GM21381 (cell line): ENCODE data around the gene MARCKS.

Experiments
- ATAC-seq: cut with Tn5 transposase; IDR thresholded peaks from one replicate; pipeline ENCODE4 v1.9.1; 2021; ENCODE audit warnings: mild to moderate bottlenecking, moderate library complexity; ENCODE audit not compliant: unreplicated experiment

The MARCKS gene

DNA sequence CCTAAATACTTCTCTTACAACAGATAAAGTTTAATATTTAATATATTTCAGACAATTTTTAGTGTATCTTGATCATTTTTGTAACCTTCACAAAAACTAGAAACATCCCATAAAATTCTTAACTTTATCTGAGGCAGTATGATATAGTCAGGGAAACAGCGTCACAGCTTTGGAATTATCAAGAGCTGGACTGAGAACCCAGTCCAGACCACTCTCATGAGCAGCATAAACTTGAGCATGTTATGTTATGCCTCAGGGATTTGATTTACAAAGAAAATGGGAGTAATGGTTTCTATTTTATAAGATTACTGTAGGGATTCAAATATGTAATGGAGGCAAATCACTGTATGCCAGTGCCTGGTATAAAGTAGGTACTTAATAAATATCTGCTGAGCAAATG is 8.3 kb upstream of the MARCKS start:
- ATAC-seq = no peak

DNA sequence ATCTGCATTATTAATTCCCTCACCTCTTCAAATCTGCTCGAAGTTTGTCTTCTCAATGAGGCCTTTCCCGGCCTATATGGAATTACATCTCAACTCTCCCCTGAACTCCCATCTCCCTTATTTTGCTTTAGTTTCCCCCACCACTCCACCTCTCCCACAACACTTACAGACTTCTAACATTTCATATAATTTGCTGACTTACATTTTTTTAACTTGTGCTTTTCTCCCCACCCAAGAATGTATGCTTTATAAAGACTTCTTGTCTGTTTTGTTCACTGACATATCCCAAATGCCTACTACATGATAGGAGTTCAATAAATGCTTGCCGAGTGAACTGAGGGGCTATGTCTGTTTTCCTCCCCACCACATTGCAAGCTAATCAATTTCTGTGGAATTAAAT is 3.9 kb upstream of the MARCKS start:
- ATAC-seq = no peak

DNA sequence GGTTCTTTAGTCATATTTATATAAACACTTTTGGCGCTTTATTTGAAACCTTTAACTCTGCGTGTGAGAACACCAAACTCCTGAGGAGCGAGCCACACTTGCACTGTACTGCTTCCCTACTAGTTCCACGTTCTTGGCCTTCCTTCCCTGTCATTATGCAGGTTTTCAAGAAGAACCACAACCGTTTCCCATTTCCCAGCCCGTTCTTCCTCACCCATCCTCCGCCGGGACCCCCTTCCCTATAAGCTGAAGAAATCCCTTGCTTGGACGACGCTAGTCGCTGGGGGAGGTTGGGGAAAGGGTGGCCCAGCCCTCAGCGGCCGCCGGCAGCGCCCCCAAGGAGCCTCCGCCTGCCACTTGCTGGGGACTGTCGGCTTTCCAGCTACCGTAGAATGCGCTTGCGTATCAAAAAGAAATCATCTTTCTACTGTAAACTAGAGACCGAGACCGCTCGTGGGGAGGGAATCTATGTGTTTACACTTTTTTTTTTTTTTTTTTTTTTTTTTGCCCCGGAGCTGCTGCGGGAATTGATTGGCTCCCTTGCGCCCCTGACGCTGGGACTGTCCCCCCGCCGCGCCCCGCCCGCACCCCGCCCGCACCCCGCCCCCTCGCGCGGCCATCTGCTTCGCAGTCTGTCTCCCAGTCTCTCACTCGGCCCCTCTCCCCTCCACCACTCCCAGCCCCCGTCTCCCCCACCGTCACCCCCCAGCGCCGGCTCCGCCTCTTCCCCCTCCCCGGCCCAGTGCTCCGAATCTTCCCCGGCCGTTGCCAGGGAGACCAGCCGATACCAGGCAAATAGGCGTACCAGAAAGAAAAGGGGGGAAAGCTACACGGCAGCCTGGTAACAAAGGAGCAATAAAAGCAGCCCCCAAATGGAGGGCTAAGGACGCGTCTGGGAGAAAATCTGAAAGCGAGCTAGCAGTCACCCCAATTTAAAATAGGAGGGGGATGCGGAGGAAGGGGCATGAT is 2.3 kb upstream of the MARCKS start:
- no peak for ATAC-seq

DNA sequence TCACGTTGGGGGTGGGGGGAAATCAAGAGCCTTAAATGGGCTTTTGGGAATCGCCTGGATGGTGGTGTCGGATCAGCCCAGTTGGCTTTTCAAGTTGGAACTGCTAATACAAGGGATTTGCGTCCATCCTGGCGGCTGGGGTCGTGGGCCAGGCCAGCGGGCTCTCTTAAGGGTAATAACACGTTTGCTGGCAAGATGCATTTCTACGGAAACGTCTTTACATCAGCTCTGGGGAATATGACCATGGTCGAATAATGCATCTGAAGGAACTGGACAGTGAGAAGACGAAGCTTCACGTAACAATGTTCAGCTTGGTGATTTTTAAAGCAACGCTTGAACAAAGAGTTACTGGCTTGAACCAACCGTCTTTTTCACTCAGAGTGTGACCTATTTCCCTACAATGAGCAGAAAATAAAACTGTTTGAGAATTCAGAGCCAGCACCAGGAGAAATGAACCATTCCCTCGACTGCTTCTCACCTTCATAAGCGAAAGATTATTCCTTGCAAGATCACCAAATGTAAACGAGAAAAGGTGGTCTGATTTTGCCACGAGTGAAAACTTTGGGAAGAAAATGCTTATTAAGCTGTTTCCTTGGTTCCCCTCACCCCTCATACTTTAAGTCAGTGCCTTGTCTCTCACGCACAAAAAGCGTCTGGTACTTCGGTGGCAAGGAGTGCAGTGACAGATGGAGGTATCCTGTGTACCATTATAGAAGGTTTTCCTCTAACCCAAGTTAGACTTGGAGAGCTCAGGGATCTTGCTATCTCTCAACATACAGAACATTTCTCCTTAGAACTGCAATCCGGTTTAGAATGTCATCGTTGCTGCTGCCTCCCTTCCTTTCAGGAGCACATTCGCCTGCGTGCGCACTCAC is 1.4 kb upstream of the MARCKS start:
- no peak for ATAC-seq

DNA sequence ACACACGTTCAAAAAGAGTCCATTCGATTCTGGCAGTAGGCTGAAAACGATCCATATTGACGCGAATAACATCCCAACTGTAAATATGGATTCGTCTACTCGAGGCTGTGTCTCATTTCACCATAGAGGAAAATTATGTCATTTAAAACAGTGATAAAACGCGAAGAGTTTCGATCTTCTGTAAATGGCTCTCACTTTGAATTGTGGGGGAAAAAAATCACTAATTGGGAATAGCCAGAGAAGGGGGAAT is 845 bp upstream of the MARCKS start:
- ATAC-seq = no peak

DNA sequence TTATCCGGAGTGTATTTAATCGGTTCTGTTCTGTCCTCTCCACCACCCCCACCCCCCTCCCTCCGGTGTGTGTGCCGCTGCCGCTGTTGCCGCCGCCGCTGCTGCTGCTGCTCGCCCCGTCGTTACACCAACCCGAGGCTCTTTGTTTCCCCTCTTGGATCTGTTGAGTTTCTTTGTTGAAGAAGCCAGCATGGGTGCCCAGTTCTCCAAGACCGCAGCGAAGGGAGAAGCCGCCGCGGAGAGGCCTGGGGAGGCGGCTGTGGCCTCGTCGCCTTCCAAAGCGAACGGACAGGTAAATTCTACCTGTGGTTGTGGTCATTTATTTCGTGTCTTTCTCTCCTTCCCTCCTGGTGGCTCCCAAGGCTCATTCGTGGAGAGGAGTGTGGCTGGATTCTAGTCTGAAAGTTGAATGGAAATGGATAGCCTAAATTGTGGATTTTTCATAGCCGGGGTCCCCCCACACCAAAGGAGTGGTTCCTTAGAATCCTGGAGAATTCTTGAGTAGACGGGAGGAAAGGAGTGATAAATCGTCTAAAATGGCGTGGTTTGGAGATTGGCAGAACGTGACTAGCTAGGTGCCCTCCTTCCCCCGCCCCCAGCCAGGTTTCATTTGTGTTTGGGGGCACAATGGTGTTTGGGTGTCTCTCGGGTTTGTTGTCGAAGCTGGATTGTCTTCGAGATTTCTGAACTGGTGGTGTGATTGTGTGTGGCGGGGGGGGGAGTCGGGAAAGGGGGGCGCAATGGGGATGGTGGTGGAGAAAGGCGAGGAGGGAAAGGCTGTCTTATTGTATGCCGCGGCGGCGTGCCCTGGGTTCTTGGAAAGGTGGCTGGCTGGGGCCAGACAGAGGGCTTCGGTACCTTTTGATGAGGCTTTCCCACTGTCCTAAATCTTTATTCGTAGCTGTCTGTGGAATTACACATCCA is 673 bp downstream of the MARCKS start:
- no peak for ATAC-seq

DNA sequence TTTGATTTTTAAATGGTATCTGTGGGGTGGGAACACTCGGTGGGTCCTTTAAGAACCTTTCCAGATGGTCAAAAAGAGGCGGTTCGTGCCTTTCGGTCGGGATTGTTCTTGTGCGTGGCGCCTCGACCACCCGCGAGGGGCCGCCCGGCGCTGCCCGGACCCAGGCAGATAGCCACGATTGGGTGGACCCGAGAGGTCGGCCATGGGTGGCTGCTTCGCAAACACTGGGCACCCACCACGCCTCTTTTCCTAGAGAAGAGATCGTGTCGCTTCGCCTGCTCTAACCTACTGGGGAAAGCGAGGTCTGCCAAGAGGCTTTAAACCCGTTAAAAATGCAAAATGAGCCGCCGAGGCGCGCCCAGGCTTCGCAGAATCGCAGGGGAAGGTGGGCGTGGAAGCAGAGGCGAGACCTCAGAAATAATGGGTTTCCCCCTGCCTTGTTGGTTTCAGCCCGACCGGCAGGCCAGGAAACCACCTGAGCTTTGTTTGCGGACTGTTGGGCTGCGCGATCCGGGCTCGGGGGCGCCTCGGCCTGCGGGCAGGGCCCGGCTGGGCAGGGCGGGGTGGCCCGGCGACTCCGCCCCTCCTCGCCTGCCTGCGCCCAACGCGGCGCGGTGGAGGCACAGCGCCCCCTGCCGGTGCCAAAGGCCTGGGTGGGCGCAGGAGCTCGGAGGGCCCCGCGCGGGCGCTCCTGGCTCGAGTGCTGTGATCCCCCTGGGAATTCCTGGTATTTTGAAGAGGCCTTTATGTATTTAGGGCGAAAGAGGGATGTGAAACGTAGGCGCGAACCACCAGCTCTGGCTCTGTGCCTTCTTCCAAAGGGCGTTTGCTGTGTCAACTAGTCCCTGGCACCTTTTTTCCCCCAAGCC is 1.6 kb downstream of the MARCKS start:
- ATAC-seq = peak; percentile 82

DNA sequence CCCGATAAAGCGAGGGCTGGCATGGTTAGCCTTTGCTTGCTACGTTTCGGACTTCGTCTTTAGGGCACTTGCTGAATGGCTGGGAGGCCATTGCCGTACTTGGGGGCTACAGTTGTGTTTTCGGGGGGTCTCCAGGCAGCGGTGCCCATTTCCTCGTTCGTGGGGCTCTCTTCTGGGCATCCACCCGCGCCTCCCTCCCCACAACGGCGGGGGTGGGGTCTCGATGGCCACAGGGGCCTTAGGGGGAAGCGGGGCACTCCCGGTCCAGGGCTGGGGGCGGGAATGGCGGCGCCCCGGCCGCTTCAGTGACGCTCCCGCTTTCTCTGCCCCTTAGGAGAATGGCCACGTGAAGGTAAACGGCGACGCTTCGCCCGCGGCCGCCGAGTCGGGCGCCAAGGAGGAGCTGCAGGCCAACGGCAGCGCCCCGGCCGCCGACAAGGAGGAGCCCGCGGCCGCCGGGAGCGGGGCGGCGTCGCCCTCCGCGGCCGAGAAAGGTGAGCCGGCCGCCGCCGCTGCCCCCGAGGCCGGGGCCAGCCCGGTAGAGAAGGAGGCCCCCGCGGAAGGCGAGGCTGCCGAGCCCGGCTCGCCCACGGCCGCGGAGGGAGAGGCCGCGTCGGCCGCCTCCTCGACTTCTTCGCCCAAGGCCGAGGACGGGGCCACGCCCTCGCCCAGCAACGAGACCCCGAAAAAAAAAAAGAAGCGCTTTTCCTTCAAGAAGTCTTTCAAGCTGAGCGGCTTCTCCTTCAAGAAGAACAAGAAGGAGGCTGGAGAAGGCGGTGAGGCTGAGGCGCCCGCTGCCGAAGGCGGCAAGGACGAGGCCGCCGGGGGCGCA is 2.4 kb downstream of the MARCKS start:
- no peak for ATAC-seq

DNA sequence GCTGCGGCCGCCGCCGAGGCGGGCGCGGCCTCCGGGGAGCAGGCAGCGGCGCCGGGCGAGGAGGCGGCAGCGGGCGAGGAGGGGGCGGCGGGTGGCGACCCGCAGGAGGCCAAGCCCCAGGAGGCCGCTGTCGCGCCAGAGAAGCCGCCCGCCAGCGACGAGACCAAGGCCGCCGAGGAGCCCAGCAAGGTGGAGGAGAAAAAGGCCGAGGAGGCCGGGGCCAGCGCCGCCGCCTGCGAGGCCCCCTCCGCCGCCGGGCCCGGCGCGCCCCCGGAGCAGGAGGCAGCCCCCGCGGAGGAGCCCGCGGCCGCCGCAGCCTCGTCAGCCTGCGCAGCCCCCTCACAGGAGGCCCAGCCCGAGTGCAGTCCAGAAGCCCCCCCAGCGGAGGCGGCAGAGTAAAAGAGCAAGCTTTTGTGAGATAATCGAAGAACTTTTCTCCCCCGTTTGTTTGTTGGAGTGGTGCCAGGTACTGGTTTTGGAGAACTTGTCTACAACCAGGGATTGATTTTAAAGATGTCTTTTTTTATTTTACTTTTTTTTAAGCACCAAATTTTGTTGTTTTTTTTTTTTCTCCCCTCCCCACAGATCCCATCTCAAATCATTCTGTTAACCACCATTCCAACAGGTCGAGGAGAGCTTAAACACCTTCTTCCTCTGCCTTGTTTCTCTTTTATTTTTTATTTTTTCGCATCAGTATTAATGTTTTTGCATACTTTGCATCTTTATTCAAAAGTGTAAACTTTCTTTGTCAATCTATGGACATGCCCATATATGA is 3.2 kb downstream of the MARCKS start:
- no peak for ATAC-seq

DNA sequence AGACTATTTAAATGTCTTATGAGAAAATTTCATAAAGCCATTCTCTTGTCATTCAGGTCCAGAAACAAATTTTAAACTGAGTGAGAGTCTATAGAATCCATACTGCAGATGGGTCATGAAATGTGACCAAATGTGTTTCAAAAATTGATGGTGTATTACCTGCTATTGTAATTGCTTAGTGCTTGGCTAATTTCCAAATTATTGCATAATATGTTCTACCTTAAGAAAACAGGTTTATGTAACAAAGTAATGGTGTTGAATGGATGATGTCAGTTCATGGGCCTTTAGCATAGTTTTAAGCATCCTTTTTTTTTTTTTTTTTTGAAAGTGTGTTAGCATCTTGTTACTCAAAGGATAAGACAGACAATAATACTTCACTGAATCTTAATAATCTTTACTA is 5.0 kb downstream of the MARCKS start:
- ATAC-seq = no peak

DNA sequence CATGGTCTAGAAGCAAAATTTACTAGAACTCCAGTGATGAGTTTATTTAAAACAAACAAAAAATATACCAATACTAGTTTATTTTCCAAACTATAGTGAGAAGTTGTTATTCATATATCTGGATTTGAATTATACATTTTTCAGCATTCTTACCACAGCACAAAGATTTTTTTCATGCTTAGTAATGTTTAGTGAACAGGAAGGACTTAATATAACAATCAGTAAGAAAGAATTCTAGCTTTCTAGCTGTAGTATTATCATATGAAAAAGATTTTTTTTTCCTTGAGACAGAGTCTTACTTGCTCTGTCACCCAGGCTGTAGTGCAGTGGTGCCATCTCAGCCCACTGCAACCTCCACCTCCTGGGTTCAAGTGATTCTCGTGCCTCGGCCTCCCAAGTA is 13.8 kb downstream of the MARCKS start:
- ATAC-seq = no peak

DNA sequence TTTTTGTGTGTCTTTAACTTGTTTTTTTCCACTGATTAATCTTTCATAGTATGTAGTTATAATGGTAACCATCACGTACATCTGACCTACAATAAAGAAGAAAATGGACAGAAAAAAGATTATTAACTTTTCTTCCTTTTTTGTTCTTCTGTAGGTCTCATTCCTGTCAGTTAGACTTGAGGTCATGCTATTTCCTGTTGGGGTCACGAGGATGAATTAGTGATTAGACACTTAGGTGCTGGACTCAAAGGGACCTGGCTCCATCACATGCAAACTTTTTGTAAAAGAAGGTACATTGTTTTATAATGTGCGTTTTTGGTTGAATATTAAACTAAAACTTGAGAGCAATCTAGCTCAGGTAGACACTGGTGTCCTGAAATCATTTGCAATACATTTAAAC is 14.8 kb downstream of the MARCKS start:
- no peak for ATAC-seq

DNA sequence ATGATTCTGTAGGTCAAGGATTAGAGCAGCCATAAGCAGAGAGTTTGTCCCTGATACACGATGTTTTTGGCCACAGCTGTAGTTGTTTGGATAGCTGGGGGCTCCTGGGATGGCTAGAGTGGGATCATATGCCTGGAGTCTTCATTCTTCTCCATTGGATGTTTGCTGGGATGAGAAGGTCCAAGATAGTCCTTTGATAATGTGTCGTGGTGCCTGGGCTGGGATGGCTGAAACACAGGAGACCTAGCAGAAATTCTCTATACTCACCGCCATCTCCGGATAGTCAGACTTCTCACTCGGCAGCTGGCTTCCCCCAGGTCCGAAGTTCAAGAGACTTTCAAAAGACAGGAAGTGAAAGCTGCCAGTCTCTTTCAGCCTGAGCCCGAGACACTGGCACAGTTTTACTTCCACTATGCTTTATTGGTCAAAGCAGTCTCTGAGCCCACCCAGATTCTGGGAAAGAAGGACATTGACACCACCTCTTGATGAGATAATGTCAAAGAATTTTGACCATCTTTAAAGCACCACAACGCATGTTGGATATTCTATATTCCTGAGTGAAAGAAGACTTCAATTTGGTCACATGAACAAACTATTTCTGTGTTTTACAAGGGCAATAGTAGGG is 16.0 kb downstream of the MARCKS start:
- ATAC-seq = peak; percentile 96

DNA sequence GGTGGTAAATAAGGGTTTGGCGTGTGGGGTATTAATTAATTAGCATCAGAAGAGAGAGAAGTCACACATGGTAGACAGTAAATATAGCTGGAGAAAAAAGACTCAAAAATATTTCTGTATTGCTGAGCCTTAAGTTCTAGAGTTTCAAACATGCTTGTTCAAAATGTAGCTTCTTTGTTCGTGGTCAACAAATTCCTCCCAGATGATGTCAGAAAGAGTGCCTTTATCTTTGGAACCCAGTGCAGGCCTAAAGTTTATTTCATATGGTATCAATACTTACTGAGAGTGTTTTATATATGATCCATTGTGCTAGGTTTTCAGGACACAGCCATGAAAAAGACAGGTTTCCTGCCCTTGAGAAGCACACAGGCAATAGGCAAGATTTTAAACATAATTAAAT is 18.3 kb downstream of the MARCKS start:
- no peak for ATAC-seq

DNA sequence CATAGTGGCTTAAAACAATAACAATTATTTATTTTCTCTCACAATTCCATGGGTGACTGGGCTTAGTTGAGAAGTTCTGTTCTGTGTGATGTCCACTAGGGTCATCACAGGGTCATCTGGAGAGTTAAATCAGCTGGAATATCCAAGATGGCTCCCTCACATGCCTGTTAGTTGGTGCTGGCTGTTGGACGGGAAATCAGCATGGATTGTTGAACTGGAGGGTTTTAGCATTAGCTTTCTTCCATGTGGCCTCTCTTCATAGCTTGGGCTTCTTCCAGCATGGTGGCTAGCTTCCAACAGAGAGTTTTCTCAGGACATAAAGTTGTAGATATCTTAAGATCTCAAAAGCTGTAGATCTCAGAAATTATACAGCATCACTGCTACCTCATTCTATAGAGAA is 19.6 kb downstream of the MARCKS start:
- no peak for ATAC-seq

DNA sequence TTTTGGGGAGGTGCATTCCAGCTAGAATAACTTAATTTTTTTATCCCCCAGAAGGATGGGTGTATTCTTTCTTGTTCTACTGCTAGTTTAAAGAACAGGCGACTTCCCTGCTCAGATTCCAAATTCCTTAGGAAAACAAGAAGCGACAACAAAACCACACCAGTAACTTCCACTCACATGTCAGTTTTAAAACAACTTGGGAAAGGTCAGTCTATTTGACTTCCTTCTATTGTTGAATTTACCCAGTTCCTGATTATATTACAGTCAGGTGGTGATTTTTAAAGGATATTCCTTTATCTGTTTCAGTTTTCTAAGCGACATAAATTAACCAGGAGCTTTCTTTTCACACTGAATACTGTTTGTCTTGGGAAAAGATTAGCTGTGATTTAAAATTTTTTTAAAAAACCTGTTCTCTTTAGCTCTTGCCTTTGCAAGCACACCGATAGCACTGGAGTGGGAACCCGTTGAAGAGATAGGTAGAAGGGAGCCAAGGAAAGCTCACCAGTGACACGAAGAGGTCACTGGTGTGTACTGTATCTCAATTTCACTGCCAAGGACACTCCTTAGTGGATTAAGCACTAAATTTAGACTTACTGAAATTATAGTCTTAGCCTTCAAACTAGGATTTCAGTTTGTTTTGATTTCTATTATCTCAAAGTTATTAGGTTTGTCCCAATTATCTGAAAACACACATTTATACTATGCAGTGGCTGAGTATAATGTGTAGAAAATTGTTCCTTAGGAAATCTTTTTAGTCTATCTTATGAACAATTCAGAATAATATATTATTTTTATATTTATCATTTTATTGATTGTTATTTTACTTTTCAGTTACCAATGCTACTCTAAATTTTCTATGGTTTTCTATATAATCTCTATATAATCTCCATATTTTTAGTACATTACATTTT is 22.3 kb downstream of the MARCKS start:
- ATAC-seq = peak; percentile 99

DNA sequence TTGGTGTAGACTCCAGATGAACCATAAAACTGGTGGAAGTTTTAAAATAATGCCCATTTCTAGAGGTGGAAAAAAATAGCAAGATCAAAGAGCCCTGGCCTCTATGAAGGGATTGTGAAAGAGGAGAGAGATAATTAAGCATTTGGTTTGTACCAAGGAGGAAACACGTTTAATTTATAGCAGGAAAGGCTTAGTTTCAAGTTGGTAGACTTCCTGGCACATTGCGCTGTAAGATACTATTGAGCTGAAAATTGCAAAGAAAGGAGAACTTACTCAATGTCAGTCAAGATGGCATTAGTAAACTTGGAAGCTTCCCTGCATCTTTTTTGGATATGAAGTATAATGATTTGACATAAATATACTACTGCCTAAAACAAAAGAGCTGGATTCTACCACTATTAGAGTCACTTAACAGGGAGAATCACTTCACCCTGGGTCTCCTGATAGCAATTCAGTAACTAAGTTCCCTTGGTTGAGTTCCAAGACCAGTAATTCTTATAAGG is 24.4 kb downstream of the MARCKS start:
- ATAC-seq = no peak
